Testis (tissue), 2 donors: ENCODE data around the gene CNIH3.

Experiments used
- POLR2A ChIP-seq: fragments of 450-650 bp; IDR thresholded peaks from one replicate; pipeline ENCODE4 v1.6.1; 2017; ENCODE audit warnings: antibody characterized with exemption, mild to moderate bottlenecking, moderate library complexity
- TF ChIP-seq, protein P1 (sequence below), 3 experiments: fragments of 450-650 bp in 2 of 3; fragments of 200-600 bp in 1 of 3; sonication (generic) in 1 of 3; IDR thresholded peaks; one replicate each; pipeline ENCODE4 v1.5.1; 2016 to 2019; ENCODE audit warnings: antibody characterized with exemption in 3 of 3, mild to moderate bottlenecking in 2 of 3, moderate library complexity in 1 of 3

DNA sequence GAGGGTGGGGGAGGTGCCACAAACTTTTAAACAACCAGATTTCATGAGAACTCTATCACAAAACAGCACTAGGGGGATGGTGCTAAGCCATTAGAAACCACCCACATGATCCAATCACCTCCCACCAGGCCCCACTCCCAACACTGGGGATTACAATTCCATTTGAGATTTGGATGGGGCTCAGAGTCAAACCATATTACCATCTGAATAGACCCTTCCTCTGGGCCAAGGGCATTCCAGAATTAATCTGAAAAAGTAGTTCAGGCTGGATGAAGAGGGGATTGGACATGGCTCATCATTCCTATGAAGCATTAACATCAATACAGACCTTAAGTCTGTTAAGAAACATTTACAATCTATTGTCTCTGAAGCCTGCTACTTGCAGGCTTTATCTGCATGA is 163.4 kb downstream of the CNIH3 start:
- TF ChIP-seq, protein P1, sequence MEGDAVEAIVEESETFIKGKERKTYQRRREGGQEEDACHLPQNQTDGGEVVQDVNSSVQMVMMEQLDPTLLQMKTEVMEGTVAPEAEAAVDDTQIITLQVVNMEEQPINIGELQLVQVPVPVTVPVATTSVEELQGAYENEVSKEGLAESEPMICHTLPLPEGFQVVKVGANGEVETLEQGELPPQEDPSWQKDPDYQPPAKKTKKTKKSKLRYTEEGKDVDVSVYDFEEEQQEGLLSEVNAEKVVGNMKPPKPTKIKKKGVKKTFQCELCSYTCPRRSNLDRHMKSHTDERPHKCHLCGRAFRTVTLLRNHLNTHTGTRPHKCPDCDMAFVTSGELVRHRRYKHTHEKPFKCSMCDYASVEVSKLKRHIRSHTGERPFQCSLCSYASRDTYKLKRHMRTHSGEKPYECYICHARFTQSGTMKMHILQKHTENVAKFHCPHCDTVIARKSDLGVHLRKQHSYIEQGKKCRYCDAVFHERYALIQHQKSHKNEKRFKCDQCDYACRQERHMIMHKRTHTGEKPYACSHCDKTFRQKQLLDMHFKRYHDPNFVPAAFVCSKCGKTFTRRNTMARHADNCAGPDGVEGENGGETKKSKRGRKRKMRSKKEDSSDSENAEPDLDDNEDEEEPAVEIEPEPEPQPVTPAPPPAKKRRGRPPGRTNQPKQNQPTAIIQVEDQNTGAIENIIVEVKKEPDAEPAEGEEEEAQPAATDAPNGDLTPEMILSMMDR (IDR thresholded peaks at IDR 0.05): no peak
- no peak for TF ChIP-seq POLR2A
